Stimulated activated CD8-positive, alpha-beta memory T cell treated with anti-CD3 and anti-CD28 coated beads, Interleukin-7, amount 100 ng/mL, for 4 hours (primary cell): ENCODE results near the gene PIGZ.

Experiments
- DNase-seq, 2 donors: peaks; one replicate each; pipeline ENCODE4 v3.0.0-alpha.2; 2020; ENCODE audit warnings: low read depth in 2 of 2

The PIGZ gene

GRCh38 chr3:197001106-197001971 lies 32.7 kb upstream of the PIGZ start:
- DNase-seq = no peak

- DNase-seq = no peak
Observed at GRCh38 chr3:197000211-197000610, 31.6 kb upstream of the PIGZ start.

DNA sequence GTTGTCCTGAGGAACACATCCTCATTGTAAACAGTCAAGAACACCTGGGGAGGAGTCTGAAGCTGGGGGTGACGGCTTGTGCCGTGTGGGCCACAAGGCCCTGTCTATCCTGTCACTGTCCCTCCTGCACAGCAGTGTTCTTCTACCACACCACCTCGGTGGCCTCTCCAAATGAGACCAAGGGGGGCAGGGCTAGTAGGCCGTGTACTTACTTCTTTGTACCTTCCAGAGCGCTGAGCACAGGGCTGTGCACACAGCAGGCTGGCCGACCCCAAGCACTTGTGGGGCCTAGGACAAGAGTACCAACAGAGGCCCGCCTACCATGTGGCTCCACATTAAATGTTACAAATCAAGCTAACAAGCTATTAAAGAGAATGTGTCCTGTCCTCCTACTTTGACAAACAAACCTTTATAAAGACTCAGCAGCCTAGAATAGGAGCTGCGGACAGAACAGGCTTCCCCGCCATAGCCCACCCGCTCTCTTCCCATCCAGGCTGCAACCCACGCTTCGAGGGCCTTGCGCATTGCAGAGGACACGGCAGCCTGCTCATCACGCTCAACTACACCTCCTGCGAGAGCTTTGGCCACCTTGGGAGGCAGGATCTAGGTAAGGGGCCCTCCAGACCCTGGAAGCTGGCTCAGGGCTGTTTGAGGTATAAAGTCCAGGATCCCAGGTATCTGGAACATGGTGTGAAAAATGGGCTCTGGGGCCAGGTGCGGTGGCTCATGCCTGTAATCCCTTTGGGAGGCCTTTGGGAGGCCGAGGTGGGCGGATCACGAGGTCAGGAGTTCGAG lies 30.5 kb upstream of the PIGZ start:
- DNase-seq = no peak

DNA sequence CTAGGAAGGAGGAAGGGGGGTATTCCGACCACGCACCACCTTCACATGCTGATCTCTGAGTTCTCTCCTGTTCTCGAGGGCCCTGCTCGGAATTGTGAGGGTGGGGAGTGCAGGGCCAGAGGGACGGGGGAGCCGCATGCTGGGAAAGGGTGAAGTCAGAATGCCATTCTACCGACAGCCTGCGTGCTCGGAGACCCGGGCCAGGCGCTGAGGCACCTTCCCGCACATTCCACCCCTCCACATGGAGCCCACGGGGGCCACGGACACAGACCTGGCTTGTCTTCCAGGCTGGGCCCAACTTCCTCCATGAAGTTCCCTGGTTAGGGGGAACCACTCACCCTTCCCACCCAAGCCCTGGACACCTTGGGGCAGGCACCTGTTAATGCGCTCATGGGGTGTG lies 28.7 kb upstream of the PIGZ start:
- DNase-seq = no peak

DNA sequence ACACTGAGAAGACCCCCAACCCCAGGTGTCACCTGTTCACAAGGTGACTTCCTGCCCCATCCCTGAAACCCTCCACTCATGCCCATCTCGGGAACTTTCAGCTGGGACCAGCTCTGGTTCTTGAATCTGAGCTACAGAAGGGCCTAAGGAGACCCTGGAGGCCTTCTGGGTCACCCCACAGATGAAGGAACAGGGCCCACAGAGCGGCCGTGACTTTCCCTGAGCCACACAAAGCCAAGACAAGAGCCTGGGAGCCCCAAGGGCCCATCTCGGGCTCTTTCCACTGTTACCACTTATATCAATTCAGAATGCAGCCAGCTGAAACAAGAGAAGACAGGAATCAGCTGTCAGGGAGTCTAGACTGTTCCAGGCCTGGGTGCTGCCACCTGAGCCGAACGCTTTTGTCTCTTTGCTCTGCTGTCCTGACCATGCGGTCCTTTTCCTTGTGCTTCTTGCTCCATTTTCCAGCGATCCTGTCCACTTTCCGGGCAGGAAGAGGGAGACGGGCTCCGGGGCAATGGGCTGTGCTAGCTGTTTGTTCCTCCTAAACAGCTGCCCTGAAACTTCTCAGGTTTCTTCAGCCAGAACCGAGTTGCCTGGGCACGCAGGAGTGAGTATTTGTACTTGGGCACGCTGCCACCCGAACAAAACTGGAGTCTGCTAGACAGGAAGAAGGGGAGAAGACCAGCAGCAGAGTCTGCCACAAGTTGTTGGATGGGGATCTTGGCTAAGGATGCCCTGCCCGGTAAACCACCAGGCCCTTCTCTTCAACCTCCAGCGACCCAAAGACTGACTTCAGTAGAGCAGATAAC lies 28.0 kb upstream of the PIGZ start:
- no peak for DNase-seq

- no peak for DNase-seq
Observed at GRCh38 chr3:196995646-196996355, 27.2 kb upstream of the PIGZ start.

GRCh38 chr3:196995027-196995426 lies 26.4 kb upstream of the PIGZ start:
- no peak for DNase-seq

- no peak for DNase-seq
Observed at GRCh38 chr3:196994056-196994455, 25.4 kb upstream of the PIGZ start.

GRCh38 chr3:196992461-196993065 lies 23.9 kb upstream of the PIGZ start:
- no peak for DNase-seq

DNA sequence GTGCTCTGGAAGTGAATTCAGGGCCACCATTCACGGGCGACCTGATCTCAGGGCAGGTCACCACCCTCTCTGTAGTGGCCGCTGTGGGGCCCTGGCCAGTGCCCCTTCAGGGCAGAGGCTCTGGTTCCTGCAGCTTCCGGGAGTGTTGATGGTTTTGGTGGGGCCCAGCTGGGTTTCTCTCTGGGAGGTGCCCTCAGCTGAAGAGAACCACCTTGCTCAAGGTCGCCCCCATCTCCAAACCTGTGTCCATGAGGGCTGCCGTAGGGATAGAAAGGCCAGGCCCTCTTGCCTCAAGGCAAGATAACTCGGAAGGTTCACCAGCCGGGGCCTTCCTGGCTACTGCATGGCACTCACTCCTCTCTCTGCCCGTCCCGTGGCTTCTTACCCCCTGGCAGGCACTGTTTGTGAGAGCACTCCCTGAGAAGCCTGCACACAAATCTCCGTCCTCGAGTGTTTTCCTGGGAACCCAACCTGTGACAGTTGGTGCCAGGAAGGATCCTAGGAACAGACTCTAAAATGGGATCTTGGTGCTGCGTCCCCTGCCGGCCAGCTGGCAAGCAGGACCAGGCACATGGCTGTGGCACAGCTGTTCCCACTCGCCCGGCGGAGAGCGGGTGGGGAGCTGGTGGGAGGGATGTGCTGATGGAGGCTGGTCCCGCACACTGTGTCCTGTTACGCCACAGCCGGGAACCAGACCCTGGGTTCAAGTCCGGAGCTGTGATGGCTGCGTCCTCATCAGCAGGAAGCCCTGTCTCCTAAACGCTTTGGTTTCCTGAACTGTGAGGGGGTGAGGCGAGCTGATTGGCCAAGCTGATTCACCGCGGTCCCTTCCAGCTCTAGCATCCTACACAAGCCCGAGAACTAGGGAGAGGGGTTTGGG lies 23.2 kb upstream of the PIGZ start:
- no peak for DNase-seq

DNA sequence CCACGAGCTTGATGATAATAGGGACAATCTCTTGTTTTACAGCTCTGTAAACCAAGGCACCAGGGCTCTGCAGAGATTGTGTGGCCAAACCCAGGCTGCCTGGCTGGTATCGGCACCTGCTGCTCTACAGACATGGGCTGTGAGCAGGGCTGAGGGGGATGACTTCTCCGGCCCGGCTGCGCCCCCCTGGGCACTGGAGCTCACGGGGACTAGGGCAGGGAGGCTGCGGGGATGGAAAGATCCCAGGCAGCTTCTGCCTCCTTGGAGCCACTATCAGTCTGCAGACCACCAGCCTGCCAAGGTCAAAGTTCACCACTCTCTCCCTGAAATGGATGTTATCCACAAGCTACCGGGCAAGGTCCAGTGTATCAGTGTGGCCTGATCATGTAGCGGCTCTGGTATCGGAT lies 22.0 kb upstream of the PIGZ start:
- DNase-seq = no peak

GRCh38 chr3:196989721-196990262 lies 21.2 kb upstream of the PIGZ start:
- no peak for DNase-seq

DNA sequence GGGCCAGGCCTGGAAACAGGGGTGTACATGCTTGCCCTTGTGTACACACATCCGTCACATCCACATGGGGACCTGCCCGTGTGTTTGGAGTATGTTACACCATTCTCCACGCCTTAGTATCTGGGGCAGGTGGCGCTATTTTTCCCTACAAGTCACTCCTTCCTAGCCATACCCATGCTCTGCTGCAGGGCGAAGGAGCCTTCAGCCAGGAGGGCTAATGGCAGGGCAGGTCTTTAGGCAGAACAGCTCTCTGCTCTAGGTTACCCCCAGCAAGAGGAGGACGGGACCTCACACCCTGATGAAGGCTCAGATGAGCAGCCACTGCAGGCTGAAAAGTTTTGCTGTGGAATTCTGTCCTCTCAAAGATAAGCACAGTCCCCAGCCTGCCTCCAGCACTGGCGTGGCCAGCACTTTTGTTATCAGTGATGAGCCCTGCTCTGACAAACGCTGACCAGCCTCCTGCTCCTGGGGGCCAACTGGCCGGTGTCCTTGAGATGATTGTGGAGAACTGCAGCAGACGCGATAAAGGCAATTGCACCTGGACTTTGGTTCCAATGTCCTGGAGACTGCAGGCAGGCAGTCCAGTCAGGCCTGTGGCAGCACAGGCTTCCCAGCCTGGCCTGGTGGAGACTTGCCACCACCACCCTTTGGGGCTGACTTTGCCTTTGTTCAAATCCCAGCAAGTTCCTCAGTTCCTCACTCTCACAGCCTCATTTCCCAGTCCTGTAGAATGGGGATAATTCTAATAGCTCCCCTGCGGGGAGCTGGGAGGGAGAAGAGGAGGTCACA lies 19.8 kb upstream of the PIGZ start:
- DNase-seq = no peak

- no peak for DNase-seq
Observed at GRCh38 chr3:196987022-196987421, 18.4 kb upstream of the PIGZ start.

DNA sequence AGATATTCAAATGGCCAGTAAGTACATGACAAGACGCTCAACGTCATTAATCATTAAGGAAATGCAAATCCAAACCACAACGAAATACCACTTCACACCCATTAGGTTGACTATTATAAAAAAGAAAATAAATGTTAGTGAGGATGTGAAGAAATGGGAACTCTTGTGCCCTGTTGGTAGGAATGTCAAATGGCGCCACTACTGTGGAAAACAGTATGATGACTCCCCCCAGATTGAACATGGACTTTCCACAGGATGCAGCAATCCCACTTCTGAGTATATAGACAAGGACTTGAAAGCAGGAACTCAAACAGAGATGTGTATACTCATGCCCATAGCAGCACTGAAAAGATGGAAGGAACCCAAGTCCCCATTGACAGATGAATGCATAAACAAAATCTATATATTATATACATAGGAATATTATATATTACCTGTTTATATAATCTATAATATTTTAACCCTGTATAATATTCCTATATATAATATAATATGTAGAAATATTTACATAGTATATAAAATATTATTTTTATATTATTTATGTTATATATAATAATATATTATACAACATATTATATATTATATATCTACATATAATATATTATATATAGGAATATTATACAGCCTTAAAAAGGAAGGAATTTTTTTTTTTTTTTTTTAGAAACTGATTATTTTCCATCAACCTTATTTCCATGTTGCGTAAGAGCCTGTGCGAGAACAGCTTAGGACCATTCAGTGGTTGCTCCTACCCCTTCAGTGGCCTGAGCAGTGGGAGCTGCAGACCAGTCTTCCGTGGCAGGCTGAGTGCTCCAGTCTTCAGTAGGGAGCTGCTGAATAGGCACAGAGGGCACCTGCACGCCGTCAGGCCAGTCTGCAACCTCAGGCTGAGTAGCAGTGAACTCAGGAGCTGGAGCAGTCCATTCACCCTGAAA lies 17.6 kb upstream of the PIGZ start:
- no peak for DNase-seq

GRCh38 chr3:196985298-196985697 lies 16.7 kb upstream of the PIGZ start:
- no peak for DNase-seq

- no peak for DNase-seq
Observed at GRCh38 chr3:196983186-196983585, 14.6 kb upstream of the PIGZ start.

DNA sequence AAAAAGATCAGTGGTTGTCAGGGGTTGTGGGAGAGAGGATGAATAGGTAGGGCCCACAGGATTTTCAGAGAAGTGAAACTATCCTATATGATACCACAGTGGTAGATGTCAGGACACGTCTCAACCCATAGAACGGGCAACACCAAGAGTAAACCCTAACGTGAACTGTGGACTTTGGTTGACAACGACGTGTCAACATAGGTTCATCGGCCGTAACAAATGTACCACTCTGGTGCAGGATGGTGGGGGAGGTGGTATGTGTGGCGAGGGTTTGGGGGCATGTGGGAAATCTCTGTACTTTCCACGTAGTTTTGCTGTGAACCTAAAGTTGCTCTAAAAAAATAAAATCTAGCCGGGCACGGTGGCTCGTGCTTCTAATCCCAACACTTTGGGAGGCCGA lies 13.0 kb upstream of the PIGZ start:
- DNase-seq = no peak
